Measurements from ENCODE around the gene CCT3.

GRCh38 chr1:156268336-156268735, 69.8 kb downstream of the CCT3 start:
- TF ChIP-seq EP300 (IDR thresholded peaks at IDR 0.05) (no peak), CTCF (IDR thresholded peaks at IDR 0.05) (no peak)

All from upper lobe of left lung (tissue), 4 donors.